22Rv1 (cell line): ENCODE data around the gene PLA2G4A.

Experiments
- CTCF ChIP-seq: fragments of 450-650 bp; IDR thresholded peaks from 2 replicates; pipeline ENCODE4 v1.5.1; 2017; ENCODE audit warnings: mild to moderate bottlenecking
- ZFX ChIP-seq: fragments of 450-650 bp; IDR thresholded peaks from 2 replicates; pipeline ENCODE4 v1.6.1; 2017; ENCODE audit warnings: antibody characterized with exemption, borderline replicate concordance

DNA sequence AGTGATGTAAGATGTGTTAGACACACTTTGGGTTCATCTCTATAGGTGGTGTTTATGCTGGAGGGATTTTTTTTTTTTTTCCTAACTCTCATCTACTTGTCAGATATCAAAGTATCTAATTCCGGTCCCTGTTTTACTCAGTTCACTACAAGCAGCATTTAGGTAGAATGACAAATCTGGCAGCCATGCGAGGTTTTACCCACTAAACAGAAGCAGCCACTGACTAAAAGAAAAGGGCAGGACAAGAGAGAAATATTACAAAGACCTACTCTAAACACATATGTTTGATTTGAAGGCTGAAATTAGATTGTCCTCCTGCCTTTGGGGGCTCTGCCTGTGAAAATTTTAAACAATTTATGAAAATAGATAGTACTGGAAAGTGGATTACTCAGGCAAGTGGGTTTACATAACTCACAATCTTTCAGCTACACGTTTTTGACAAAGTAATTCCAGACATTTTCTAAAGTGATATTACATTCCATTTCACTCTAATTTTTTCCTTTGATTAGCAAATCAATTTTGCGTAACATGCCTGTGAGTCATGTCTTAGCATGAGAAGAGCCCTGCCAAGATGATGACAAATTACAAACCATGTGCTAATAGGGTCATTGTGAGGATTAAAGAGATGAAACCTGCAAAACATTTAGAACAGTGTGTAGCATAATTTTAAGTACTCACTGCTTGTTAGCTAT, 172.6 kb downstream of the PLA2G4A start:
- TF ChIP-seq CTCF (no peak), ZFX (no peak)
